Liver (tissue), 9 donors: Measurements from ENCODE around the gene ACIN1. TPM values are rescaled to one million over a fixed set of nuclear protein-coding genes. Genes with fewer than 3 reads are reported as not detected.

Experiments
- DNase-seq: peaks from one replicate; pipeline ENCODE4 v3.0.0-alpha.2; 2017; ENCODE audit warnings: low spot score
- H3K27ac ChIP-seq, 2 donors: one replicate each; pipeline ENCODE4 v1.7.0; 2013; ENCODE audit warnings: inconsistent platforms in 2 of 2, low read length in 2 of 2, control low read depth in 1 of 2, low read depth in 1 of 2, mild to moderate bottlenecking in 1 of 2
- H3K27me3 ChIP-seq, 4 donors: one replicate each; pipeline versions ENCODE4 v1.6.1 to v1.7.0; 2013; ENCODE audit warnings: low read length in 3 of 4, inconsistent platforms in 1 of 4, mild to moderate bottlenecking in 1 of 4, moderate library complexity in 1 of 4; ENCODE audit not compliant: control insufficient read depth in 4 of 4, insufficient read depth in 4 of 4
- H3K36me3 ChIP-seq, 4 donors: one replicate each; pipeline versions ENCODE4 v1.6.1 to v1.7.0; 2013; ENCODE audit warnings: low read length in 3 of 4, mild to moderate bottlenecking in 3 of 4, low read depth in 1 of 4, moderate library complexity in 1 of 4; ENCODE audit not compliant: control insufficient read depth in 4 of 4, insufficient read depth in 3 of 4
- H3K4me1 ChIP-seq, 4 donors: one replicate each; pipeline versions ENCODE4 v1.6.1 to v1.7.0; 2013; ENCODE audit warnings: low read length in 3 of 4, mild to moderate bottlenecking in 3 of 4, moderate library complexity in 1 of 4; ENCODE audit not compliant: control insufficient read depth in 4 of 4, insufficient read depth in 4 of 4
- H3K4me3 ChIP-seq, 3 donors: one replicate each; pipeline versions ENCODE4 v1.6.1 to v1.7.0; 2013; ENCODE audit warnings: low read length in 3 of 3, control low read depth in 1 of 3, low read depth in 1 of 3, mild to moderate bottlenecking in 1 of 3
- H3K9ac ChIP-seq, 2 donors: one replicate each; pipeline ENCODE4 v1.7.0; 2013; ENCODE audit warnings: low read length in 2 of 2, mild to moderate bottlenecking in 2 of 2, moderate library complexity in 2 of 2, control low read depth in 1 of 2, low read depth in 1 of 2
- H3K9me3 ChIP-seq, 4 donors: one replicate each; pipeline versions ENCODE4 v1.6.1 to v1.7.0; 2013; ENCODE audit warnings: low read length in 3 of 4; ENCODE audit not compliant: control insufficient read depth in 4 of 4
- ATF3 ChIP-seq: IDR thresholded peaks from 2 replicates; pipeline ENCODE4 v1.6.1; 2016; ENCODE audit warnings: antibody characterized with exemption
- CTCF ChIP-seq: fragments of 150-350 bp; IDR thresholded peaks from 2 replicates; pipeline ENCODE4 v1.5.1; 2017; ENCODE audit warnings: improper control_type of control experiment, low read depth, low read length; ENCODE audit not compliant: missing input control
- EGR1 ChIP-seq, 2 donors: IDR thresholded peaks; 2 replicates each; pipeline ENCODE4 v1.6.1; 2016 to 2018; ENCODE audit warnings: antibody characterized with exemption in 2 of 2, low read depth in 2 of 2
- FOXA1 ChIP-seq: IDR thresholded peaks from 2 replicates; pipeline ENCODE4 v1.6.1; 2016; ENCODE audit warnings: antibody characterized with exemption
- FOXA2 ChIP-seq: IDR thresholded peaks from 2 replicates; pipeline ENCODE4 v1.6.1; 2016; ENCODE audit warnings: antibody characterized with exemption
- GABPA ChIP-seq, 2 donors: IDR thresholded peaks in 1 of 2; conservative IDR thresholded peaks in 1 of 2; 2 replicates each; pipeline ENCODE4 v1.6.1; 2016; ENCODE audit warnings: antibody characterized with exemption in 2 of 2, mild to moderate bottlenecking in 1 of 2, moderate library complexity in 1 of 2
- HNF4A ChIP-seq, 2 donors: conservative IDR thresholded peaks; 2 replicates each; pipeline ENCODE4 v1.6.1; 2016; ENCODE audit warnings: antibody characterized with exemption in 2 of 2, mild to moderate bottlenecking in 2 of 2
- HNF4G ChIP-seq: IDR thresholded peaks from 2 replicates; pipeline ENCODE4 v1.6.1; 2016; ENCODE audit warnings: antibody characterized with exemption
- JUND ChIP-seq, 2 donors: IDR thresholded peaks; 2 replicates each; pipeline ENCODE4 v1.6.1; 2016; ENCODE audit warnings: antibody characterized with exemption in 2 of 2
- MAX ChIP-seq: IDR thresholded peaks from 2 replicates; pipeline ENCODE4 v1.6.1; 2016; ENCODE audit warnings: antibody characterized with exemption
- NR2F2 ChIP-seq: IDR thresholded peaks from 2 replicates; pipeline ENCODE4 v1.6.1; 2016; ENCODE audit warnings: antibody characterized with exemption
- RAD21 ChIP-seq, 2 donors: IDR thresholded peaks; 2 replicates each; pipeline ENCODE4 v1.6.1; 2016; ENCODE audit warnings: antibody characterized with exemption in 2 of 2, mild to moderate bottlenecking in 2 of 2
- REST ChIP-seq: IDR thresholded peaks from 2 replicates; pipeline ENCODE4 v1.6.1; 2016; ENCODE audit warnings: antibody characterized with exemption, mild to moderate bottlenecking
- RXRA ChIP-seq, 2 donors: IDR thresholded peaks; 2 replicates each; pipeline ENCODE4 v1.6.1; 2017 to 2018; ENCODE audit warnings: antibody characterized with exemption in 2 of 2, mild to moderate bottlenecking in 1 of 2
- TAF1 ChIP-seq: conservative IDR thresholded peaks from 2 replicates; pipeline ENCODE4 v1.6.1; 2016; ENCODE audit warnings: antibody characterized with exemption, mild to moderate bottlenecking
- WGBS: extraction: QIAGEN DNeasy Blood & Tissue Kit; methylation state at CpG from one replicate; pipeline ENCODE4 v1.1.7; 2013; 5-methylcytosine and 5-hydroxymethylcytosine counted together
- polyA plus RNA-seq, 2 donors: library from polyadenylated mRNA; stranded (reverse) in 1 of 2; unstranded in 1 of 2; fragments of 200-250 nt in 1 of 2; fragments of >200 nt in 1 of 2; fragmentation: Nextera tagmentation in 1 of 2; extraction: Ambion mirVana in 1 of 2; gene quantifications; one replicate each; pipeline versions ENCODE4 v1.2.1 to v1.2.3, GENCODE V29; 2013 to 2015
- total RNA-seq, 2 donors: library from RNA; depleted of rRNA; stranded (reverse); fragments of >200 nt; gene quantifications; one replicate each; pipeline ENCODE4 v1.2.3, GENCODE V29; 2014
- donor health status: healthy.
- donor health status: healthy.
- donor health status: healthy.
- donor health status: healthy.
- donor health status: healthy.

Gene ACIN1
- total and polyA plus RNA-seq, 4 donors = 8.1 to 50.6 (median 37.1) TPM

- TF ChIP-seq CTCF = no peak
- TF ChIP-seq FOXA1 = no peak
- no peak for TF ChIP-seq MAX
These were observed 76.8 kb downstream of the ACIN1 start (continued) for GRCh38 chr14:23018107-23018506.

GRCh38 chr14:23017091-23017490 lies 77.8 kb downstream of the ACIN1 start:
- 86% methylated on average over 5 of the region's 5 CpGs for WGBS

More at GRCh38 chr14:23017091-23017490, 77.8 kb downstream of the ACIN1 start:
- Histone ChIP-seq H3K4me3 (no peak overlapping the region), H3K36me3 (no peaks in the 10 kb centered on the region), H3K27ac (no peak overlapping the region), H3K4me1 (no peaks in the 10 kb centered on the region), H3K9me3 (no peaks in the 10 kb centered on the region), H3K9ac (no peak overlapping the region), H3K27me3 (no peaks in the 10 kb centered on the region)
- TF ChIP-seq MAX (no peak), GABPA (IDR thresholded peaks at IDR 0.05 in 1 of 2, conservative IDR thresholded peaks at IDR 0.05 in 1 of 2) (no peak), EGR1 (IDR thresholded peaks at IDR 0.05; ENCODE audit: low read depth in 2 of 2) (no peak), TAF1 (no peak), NR2F2 (no peak), HNF4G (no peak), ATF3 (no peak), REST (no peak), RXRA (IDR thresholded peaks at IDR 0.05) (no peak), JUND (IDR thresholded peaks at IDR 0.05) (no peak), RAD21 (IDR thresholded peaks at IDR 0.05) (no peak), HNF4A (conservative IDR thresholded peaks at IDR 0.05) (no peak), FOXA1 (no peak), CTCF (no peak), FOXA2 (no peak)
- DNase-seq = no peak
